RWPE1 (cell line): ENCODE data around the gene C10orf67.

ENCODE experiments used
- CTCF ChIA-PET: fragments of 350-600 bp; sonication (Branson Sonifier 250); formaldehyde crosslinking; extraction: SDS; loops from one replicate; lab custom pipeline; 2021; lab: Yijun Ruan, JAX
- POLR2A ChIA-PET: fragments of 400-600 bp; formaldehyde crosslinking; extraction: SDS; loops from one replicate; lab custom pipeline; 2020; ENCODE audit warnings: antibody characterized with exemption; ENCODE audit not compliant: low non-redundant PET; lab: Yijun Ruan, JAX
- DNase-seq: peaks from one replicate; pipeline ENCODE4 v3.0.0; 2012; ENCODE audit warnings: low spot score
- H3K27ac ChIP-seq: fragments of 450-650 bp; 2 replicates; pipeline ENCODE4 v1.5.1; 2017
- CTCF ChIP-seq: fragments of 450-650 bp; conservative IDR thresholded peaks from 2 replicates; pipeline ENCODE4 v1.5.1; 2017; ENCODE audit warnings: low read depth, mild to moderate bottlenecking

Gene C10orf67

GRCh38 chr10:23193435-23194074, 151.0 kb downstream of the C10orf67 start:
- no peak overlapping the region for H3K27ac ChIP-seq
- POLR2A ChIA-PET: interaction anchor here (0.6 kb wide), 1 partner anchor 11 kb away, joined by 5 read pairs; no protein-coding TSS in a partner anchor
- no peak for DNase-seq
- CTCF ChIA-PET: no interaction called here
- TF ChIP-seq CTCF: no peak

GRCh38 chr10:23192712-23193434, 151.7 kb downstream of the C10orf67 start:
- no peak for DNase-seq
- ChIA-PET POLR2A (interaction anchor here (0.6 kb wide), 1 partner anchor 10 kb away, joined by 5 read pairs; no protein-coding TSS in a partner anchor), CTCF (interaction anchor here (0.7 kb wide), 1 partner anchor 33 kb away, joined by 4 read pairs; no protein-coding TSS in a partner anchor)
- no peak overlapping the region for H3K27ac ChIP-seq
- no peak for TF ChIP-seq CTCF

- no peak for DNase-seq
- no peak within 1 kb of the TSS for H3K27ac ChIP-seq
- CTCF ChIA-PET: interaction anchor here (0.7 kb wide), 1 partner anchor 32 kb away, joined by 4 read pairs; no protein-coding TSS in a partner anchor
- no peak for TF ChIP-seq CTCF
- POLR2A ChIA-PET: no interaction called here
Observed at GRCh38 chr10:23191764-23192711, 152.6 kb downstream of the C10orf67 start, which contains the start of gene PTF1A. TSS of gene PTF1A (plus strand) at chr10:23192312. CDS start at chr10:23192531, 219 bp downstream.

GRCh38 chr10:23190872-23191763, 153.5 kb downstream of the C10orf67 start:
- no peak for TF ChIP-seq CTCF
- no peak overlapping the region for H3K27ac ChIP-seq
- ChIA-PET CTCF (interaction anchor here (0.7 kb wide), 1 partner anchor 987 kb away, joined by 3 read pairs; no protein-coding TSS in a partner anchor), POLR2A (no interaction called here)
- no peak for DNase-seq

- CTCF ChIA-PET: interaction anchor here (0.6 kb wide), 1 partner anchor 270 kb away, joined by 3 read pairs; no protein-coding TSS in a partner anchor
- POLR2A ChIA-PET: no interaction called here
- no peak overlapping the region for H3K27ac ChIP-seq
- DNase-seq: no peak
- TF ChIP-seq CTCF: no peak
Observed at GRCh38 chr10:23189024-23189423, 155.6 kb downstream of the C10orf67 start.
